NCI-H1930 (cell line): ENCODE results near the gene PIK3CD.

Experiments used
- DNase-seq, 2 experiments: peaks; one replicate each; lab custom pipeline; 2025; lab: John Stamatoyannopoulos, UW

PIK3CD gene

GRCh38 chr1:9651565-9652378 lies at the start of gene PIK3CD:
Gene PIK3CD, plus strand, starts transcription at chr1:9651731. Its CDS starts 58,725 bp downstream, at chr1:9710456.
- DNase-seq: peak in 1 of 2 experiments; percentile 43

DNA sequence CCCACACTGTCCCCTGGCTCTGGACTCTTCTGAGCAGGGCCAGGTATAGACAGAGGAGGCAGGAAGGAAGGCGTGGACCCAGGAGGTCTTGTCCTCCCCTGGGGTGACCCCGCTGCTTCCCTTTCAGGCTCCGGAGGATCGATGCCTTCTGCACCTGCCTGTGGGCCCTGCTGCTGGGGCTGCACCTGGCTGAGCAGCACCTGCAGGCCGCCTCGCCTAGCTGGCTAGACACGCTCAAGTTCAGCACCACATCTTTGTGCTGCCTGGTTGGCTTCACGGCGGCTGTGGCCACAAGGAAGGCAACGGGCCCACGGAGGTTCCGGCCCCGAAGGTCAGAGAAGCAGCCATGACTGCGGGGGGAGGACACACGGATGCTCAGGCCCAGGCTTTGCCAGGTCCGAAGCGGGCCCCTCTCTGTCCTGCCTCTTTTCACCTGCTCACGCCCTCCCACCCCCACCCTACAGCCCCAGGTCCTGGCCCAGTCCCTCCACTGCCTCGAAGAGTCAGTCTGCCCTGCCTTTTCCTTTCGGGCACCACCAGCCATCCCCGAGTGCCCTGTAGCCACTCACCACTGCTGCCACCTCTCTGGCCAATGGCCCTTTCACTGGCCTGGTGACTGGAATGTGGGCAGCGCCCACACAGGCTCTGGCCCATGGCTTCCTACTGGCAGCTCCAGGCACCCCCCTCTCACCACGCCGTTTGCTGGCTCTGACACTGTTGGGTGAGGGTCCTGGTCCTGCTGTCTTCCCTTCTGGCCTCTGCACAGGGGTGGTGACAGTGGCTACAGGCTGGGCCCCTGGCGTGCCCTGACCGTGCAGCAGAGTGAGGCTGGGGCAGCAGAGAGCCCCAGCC lies 49.4 kb upstream of the PIK3CD start:
- no peak for DNase-seq

- no peak for DNase-seq
Measured at GRCh38 chr1:9602794-9603167, 48.8 kb upstream of the PIK3CD start.

DNA sequence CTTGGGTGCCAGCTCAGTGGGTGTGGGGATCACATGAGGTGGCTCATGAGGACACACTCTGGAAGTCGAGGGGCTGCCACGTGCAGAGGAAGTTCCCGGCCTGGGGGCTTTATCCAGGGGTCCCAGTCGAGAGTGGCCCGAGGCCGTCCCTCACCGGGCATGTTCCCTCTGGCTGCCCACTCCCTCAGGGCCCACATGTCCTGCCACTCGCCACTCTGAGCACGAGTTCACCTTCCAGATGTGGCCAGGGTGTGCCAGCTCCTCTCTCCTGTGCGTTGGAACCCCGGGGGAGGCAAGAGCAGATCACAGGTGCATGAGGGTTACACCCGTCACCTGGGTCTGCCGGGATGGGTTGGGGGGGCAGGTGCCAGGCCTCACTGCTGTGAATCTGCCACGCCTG lies 48.2 kb upstream of the PIK3CD start:
- DNase-seq: no peak

- DNase-seq: no peak
Measured at GRCh38 chr1:9603766-9604753, 47.5 kb upstream of the PIK3CD start.

GRCh38 chr1:9604836-9605235 lies 46.7 kb upstream of the PIK3CD start:
- DNase-seq: no peak

GRCh38 chr1:9605946-9606455 lies 45.5 kb upstream of the PIK3CD start:
- DNase-seq: no peak

DNA sequence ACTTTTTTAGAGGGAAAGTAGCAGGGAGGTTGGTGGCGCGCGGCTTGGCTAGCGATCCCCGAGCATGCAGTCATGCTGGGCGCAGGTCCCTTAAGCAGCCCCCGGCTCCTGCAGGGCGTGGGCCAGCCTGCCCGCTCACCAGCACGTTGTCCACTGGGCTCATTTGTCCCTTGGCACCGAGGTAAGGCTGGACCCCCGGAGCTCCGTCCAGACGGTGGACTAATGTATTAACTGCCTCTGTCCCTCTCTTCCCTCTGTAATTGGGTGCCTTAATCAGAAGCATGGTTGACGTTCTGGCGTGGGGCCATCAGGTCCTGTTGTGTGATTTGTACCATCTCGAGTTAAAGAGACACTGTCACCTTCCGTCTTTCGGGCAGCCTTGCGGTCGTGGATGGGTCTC lies 45.1 kb upstream of the PIK3CD start:
- no peak for DNase-seq

DNA sequence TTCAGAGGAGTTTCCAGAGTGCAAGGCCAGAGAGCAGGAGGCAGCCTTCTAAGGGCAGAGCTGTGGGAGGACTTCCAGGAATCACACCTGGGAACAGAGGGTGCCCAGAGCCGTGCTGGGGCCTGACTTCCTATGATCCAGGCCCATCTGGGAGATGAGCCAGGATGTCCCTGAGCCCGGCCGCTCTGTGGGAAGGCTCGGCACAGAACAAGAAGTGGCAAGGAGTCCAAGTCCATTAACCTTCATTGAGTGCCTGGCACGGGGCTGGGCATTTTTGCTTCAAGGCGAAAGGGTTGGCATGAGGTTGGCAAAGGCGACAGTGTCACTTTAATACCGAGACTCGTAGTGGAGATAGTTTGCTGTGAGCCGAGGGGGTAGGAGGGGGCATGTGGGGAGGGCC lies 44.6 kb upstream of the PIK3CD start:
- no peak for DNase-seq

- no peak for DNase-seq
Measured at GRCh38 chr1:9607352-9607751, 44.2 kb upstream of the PIK3CD start.

GRCh38 chr1:9609998-9610397 lies 41.5 kb upstream of the PIK3CD start:
- no peak for DNase-seq

DNA sequence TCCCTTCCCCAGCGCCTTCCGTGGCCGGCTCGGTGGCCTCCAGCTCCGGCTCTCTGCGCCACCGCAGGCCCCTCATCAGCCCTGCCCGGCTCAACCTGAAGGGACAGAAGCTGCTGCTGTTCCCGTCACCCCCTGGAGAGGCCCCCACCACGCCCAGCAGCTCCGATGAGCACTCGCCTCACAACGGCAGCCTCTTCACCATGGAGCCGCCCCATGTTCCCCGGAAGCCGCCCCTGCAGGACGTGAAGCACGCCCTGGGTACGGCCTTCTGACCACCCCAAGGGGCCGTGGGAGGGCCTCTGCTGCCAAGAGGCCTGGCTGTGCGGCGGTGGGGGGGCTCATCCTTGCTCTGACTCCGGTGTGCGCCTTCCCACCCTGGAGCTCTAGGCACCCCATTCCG lies 41.0 kb upstream of the PIK3CD start:
- no peak for DNase-seq

DNA sequence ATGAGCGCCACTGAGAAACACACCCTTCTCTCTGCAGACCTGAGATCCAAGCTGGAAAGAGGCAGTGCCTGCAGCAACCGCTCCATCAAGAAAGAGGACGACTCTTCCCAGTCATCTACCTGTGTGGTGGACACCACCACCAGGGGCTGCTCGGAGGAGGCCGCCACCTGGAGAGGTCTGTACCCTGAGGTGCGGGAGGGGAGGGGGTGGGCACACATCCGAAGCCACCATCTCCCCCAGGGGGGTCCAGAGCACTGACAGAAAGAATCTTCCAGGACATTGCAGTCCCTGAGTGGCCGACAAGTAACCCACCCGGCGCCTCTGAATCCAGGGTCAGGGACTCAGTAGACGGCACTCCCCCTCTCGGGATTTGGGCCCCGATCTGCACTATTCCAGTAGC lies 39.8 kb upstream of the PIK3CD start:
- DNase-seq: no peak

- DNase-seq: no peak
Measured at GRCh38 chr1:9612162-9612845, 39.2 kb upstream of the PIK3CD start.

DNA sequence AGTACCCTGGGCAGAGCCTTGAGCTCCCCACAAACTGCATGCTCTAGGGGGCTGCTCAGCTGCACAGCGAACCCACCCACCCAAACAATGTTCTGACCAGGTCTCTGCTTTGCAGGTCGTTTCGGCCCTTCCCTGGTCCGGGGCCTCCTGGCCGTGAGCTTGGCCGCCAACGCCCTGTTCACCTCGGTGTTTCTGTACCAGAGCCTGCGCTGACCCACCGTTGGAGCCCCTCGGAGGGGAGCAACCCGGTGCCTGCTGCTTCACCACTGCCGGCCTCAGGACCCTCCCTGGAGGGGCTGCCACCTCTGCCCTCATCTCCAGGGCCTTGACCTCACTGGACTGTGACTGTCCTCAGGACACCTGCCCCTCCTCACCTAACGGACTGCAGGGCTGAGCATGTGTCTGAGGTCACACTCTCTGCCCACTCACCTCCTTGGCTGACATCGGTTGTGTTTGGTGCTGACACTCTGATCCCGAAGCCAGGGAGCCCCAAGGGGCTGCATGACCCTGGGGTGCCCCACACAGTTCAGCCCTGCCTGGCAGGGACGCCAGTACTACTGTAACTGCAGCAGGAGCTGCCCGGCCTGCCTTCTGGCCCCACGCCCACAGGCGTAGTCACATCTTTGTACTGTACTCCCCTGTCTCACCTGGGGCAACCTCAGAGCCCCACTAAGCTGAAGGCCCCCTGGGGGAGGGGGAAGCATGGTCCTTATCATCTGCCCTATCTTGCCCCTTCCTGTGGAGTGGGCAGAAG lies 38.5 kb upstream of the PIK3CD start:
- no peak for DNase-seq

DNA sequence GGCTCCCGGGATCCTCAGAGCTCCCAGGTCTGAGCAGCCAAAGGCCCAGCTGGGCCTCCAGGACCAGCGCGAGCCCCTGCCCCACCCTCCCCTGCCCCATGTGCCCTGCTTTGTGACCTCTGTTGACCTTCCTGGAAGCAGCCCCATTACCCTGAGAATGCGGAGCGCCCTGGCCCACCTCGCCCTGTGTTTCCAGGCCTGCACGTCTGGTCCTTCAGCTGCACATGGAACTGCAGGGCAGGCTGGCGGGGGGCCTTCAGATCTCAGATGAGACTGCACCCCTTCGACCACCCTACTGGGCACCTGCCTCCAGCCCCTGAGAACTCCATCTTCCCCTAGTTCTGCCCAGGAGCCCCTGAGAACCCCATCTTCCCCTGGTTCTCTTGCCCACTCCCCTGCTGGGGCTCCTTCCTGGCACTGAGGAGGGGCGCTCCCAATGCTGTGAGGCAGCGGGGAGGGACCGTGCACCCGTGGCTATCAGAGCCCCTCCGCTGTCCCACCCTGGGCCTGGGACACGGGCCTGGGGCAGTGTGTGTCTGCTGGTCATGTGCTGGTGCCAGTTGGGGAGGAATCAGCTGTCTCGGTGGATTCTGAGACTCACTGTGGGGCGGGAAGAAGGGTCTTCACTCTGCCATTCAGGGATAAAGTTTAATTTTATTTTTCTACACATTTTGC lies 37.8 kb upstream of the PIK3CD start:
- no peak for DNase-seq

- no peak for DNase-seq
Measured at GRCh38 chr1:9615316-9616063, 36.0 kb upstream of the PIK3CD start.

- DNase-seq: no peak
Measured at GRCh38 chr1:9618909-9619679, 32.4 kb upstream of the PIK3CD start.
